Dermis microvascular lymphatic vessel endothelial cell (primary cell): ENCODE measurements around the gene TAF11L14. TPM values are rescaled to one million over a fixed set of nuclear protein-coding genes. Genes with fewer than 3 reads are reported as not detected.

Source experiments
- DNase-seq, 2 donors: peaks; one replicate each; pipeline versions ENCODE4 v3.0.0 to v3.0.0-alpha.2; 2010; ENCODE audit warnings: low read depth in 2 of 2
- total RNA-seq: library from RNA; depleted of rRNA; stranded (reverse); fragments of >200 nt; gene quantifications from 2 replicates; pipeline ENCODE4 v1.2.1, GENCODE V29; 2014

Gene TAF11L14
- total RNA-seq, 1 donor from 2014 or later, result not detected

- no peak for DNase-seq
These were observed 45.4 kb downstream of the TAF11L14 start for GRCh38 chr5:17679597-17680203.

GRCh38 chr5:17680737-17681136 is 46.5 kb downstream of the TAF11L14 start:
- DNase-seq, result no peak

Other genes starting within 250 kb of the TAF11L14 start
- not detected in 2 replicates for gene TAF11L2, start 136.2 kb upstream of the TAF11L14 start, total RNA-seq
- not detected in 2 replicates for gene TAF11L3, start 116.1 kb upstream of the TAF11L14 start, total RNA-seq
- not detected in 2 replicates for gene TAF11L4, start 112.7 kb upstream of the TAF11L14 start, total RNA-seq
- gene TAF11L5, start 109.2 kb upstream of the TAF11L14 start, total RNA-seq, result not detected in 2 replicates
- not detected in 2 replicates for gene TAF11L6, start 105.8 kb upstream of the TAF11L14 start, total RNA-seq
- not detected in 2 replicates for gene TAF11L7, start 48.7 kb upstream of the TAF11L14 start, total RNA-seq
- not detected in 2 replicates for gene TAF11L8, start 43.5 kb upstream of the TAF11L14 start, total RNA-seq
- gene TAF11L9, start 40.1 kb upstream of the TAF11L14 start, total RNA-seq, result not detected in 2 replicates
- gene TAF11L10, start 36.6 kb upstream of the TAF11L14 start, total RNA-seq, result not detected in 2 replicates
- gene TAF11L11, start 30.3 kb upstream of the TAF11L14 start, total RNA-seq, result not detected in 2 replicates
- gene TAF11L12, start 24.1 kb upstream of the TAF11L14 start, total RNA-seq, result not detected in 2 replicates
- gene TAF11L13, start 2.4 kb upstream of the TAF11L14 start, total RNA-seq, result not detected in 2 replicates